PC-9 (cell line): Measurements from ENCODE around the gene PRM3.

Experiments
- CTCF ChIP-seq: fragments of 200-600 bp; sonication (generic); conservative IDR thresholded peaks from 2 replicates; pipeline ENCODE4 v1.6.1; 2017; ENCODE audit warnings: mixed run types, antibody characterized with exemption, mild to moderate bottlenecking, moderate library complexity
- EZH2 ChIP-seq: fragments of 200-600 bp; sonication (generic); IDR thresholded peaks from 2 replicates; pipeline ENCODE4 v1.8.0; 2017; ENCODE audit warnings: antibody characterized with exemption, low read depth

- TF ChIP-seq EZH2 (no peak), CTCF (no peak)
Measured at GRCh38 chr16:11310997-11311561, 37.6 kb upstream of the PRM3 start.
